HepG2 (cell line): ENCODE measurements around the gene COG4. TPM values are rescaled to one million over a fixed set of nuclear protein-coding genes. Genes with fewer than 3 reads are reported as not detected.

Source experiments
- GATA4 ChIP-seq: sonication (generic); IDR thresholded peaks from 2 replicates; pipeline ENCODE4 v1.6.1; 2016; ENCODE audit warnings: antibody characterized with exemption, low read depth, borderline replicate concordance
- GZF1 ChIP-seq: sonication (generic); formaldehyde crosslinking; IDR thresholded peaks from 2 replicates; pipeline ENCODE4 v1.5.1; 2020; ENCODE audit warnings: mild to moderate bottlenecking, missing genetic modification reagents
- JDP2 ChIP-seq: sonication (generic); formaldehyde crosslinking; IDR thresholded peaks from 2 replicates; pipeline ENCODE4 v1.8.1; 2022; ENCODE audit warnings: missing genetic modification reagents, borderline replicate concordance
- MXD1 ChIP-seq: sonication (generic); formaldehyde crosslinking; IDR thresholded peaks from 2 replicates; pipeline ENCODE4 v1.4.0; 2020; ENCODE audit warnings: mild to moderate bottlenecking, missing genetic modification reagents
- SKI ChIP-seq: fragments of 450-650 bp; IDR thresholded peaks from one replicate; pipeline ENCODE4 v1.6.1; 2018; ENCODE audit warnings: mild to moderate bottlenecking; ENCODE audit not compliant: partially characterized antibody
- ZBTB38 ChIP-seq: sonication (generic); formaldehyde crosslinking; IDR thresholded peaks from 2 replicates; pipeline ENCODE4 v1.5.1; 2020; ENCODE audit warnings: mild to moderate bottlenecking, missing genetic modification reagents
- ZNF34 ChIP-seq: sonication (generic); formaldehyde crosslinking; IDR thresholded peaks from 2 replicates; pipeline ENCODE4 v1.4.0; 2020; ENCODE audit warnings: mild to moderate bottlenecking, missing genetic modification reagents, borderline replicate concordance
- ZNF430 ChIP-seq: sonication (generic); formaldehyde crosslinking; IDR thresholded peaks from 2 replicates; pipeline ENCODE4 v1.9.0; 2021; ENCODE audit warnings: mild to moderate bottlenecking, missing genetic modification reagents
- ZNF713 ChIP-seq: sonication (generic); formaldehyde crosslinking; IDR thresholded peaks from 2 replicates; pipeline ENCODE4 v1.4.0; 2020; ENCODE audit warnings: mild to moderate bottlenecking, missing genetic modification reagents
- ZNF83 ChIP-seq: sonication (generic); formaldehyde crosslinking; IDR thresholded peaks from 2 replicates; pipeline ENCODE4 v1.4.0; 2020; ENCODE audit warnings: missing genetic modification reagents, mild to moderate bottlenecking, borderline replicate concordance
- ZNF878 ChIP-seq: sonication (generic); formaldehyde crosslinking; IDR thresholded peaks from 2 replicates; pipeline ENCODE4 v1.8.1; 2023; ENCODE audit warnings: mild to moderate bottlenecking, missing genetic modification reagents, moderate library complexity
- polyA plus RNA-seq, 8 experiments: library from polyadenylated mRNA; depleted of rRNA in 3 of 8; stranded (reverse) in 7 of 8; unstranded in 1 of 8; fragments of >200 nt; fragmentation: Illumina TruSeq in 4 of 8; extraction: Trizol in 4 of 8; gene quantifications; 2 replicates each; pipeline versions ENCODE4 v1.2.1 to v1.2.3, GENCODE V29; 2011 to 2016; ENCODE audit warnings: low read depth in 4 of 8, missing spikeins in 1 of 8, mixed read lengths in 1 of 8; ENCODE audit not compliant: insufficient read depth in 1 of 8
- total RNA-seq, 5 experiments: library from RNA; depleted of rRNA; stranded (reverse); fragments of >200 nt; fragmentation: Illumina TruSeq; extraction: Trizol; gene quantifications; 2 replicates each; pipeline ENCODE4 v1.2.3, GENCODE V29; 2016; ENCODE audit warnings: low read depth in 1 of 5
- TF ChIP-seq, protein P1 (sequence below): sonication (generic); formaldehyde crosslinking; IDR thresholded peaks from 2 replicates; pipeline ENCODE4 v1.4.0; 2020; ENCODE audit warnings: mild to moderate bottlenecking, missing genetic modification reagents
- TF ChIP-seq, protein P2 (sequence below): conservative IDR thresholded peaks from 2 replicates; pipeline ENCODE4 v1.6.1; 2018; ENCODE audit warnings: missing genetic modification reagents

Gene COG4
- total and polyA plus RNA-seq, 2 of the 13 experiments (the other 11 are each of a cell fraction or from before 2014, with no cell fraction given): 51.1 to 73.8 TPM

GRCh38 chr16:70454222-70455034, 68.9 kb downstream of the COG4 start, which contains the start of gene FCSK (continued):
- TF ChIP-seq SKI (peak; percentile 9), GATA4 (no peak), ZNF713 (CRISPR knock-in tag) (0 out of 2 replicates have a peak, but pooled peaks have one; percentile 46), ZNF430 (peak; percentile 90), ZNF83 (CRISPR knock-in tag) (peak; percentile 98; the same call in 1 of the 2 replicates), ZNF878 (no peak), ZNF34 (CRISPR knock-in tag) (no peak), ZBTB38 (CRISPR knock-in tag) (peak; percentile 70; the same call in 1 of the 2 replicates), MXD1 (CRISPR knock-in tag) (peak; percentile 90), JDP2 (no peak), GZF1 (no peak)
- TF ChIP-seq, protein P1, sequence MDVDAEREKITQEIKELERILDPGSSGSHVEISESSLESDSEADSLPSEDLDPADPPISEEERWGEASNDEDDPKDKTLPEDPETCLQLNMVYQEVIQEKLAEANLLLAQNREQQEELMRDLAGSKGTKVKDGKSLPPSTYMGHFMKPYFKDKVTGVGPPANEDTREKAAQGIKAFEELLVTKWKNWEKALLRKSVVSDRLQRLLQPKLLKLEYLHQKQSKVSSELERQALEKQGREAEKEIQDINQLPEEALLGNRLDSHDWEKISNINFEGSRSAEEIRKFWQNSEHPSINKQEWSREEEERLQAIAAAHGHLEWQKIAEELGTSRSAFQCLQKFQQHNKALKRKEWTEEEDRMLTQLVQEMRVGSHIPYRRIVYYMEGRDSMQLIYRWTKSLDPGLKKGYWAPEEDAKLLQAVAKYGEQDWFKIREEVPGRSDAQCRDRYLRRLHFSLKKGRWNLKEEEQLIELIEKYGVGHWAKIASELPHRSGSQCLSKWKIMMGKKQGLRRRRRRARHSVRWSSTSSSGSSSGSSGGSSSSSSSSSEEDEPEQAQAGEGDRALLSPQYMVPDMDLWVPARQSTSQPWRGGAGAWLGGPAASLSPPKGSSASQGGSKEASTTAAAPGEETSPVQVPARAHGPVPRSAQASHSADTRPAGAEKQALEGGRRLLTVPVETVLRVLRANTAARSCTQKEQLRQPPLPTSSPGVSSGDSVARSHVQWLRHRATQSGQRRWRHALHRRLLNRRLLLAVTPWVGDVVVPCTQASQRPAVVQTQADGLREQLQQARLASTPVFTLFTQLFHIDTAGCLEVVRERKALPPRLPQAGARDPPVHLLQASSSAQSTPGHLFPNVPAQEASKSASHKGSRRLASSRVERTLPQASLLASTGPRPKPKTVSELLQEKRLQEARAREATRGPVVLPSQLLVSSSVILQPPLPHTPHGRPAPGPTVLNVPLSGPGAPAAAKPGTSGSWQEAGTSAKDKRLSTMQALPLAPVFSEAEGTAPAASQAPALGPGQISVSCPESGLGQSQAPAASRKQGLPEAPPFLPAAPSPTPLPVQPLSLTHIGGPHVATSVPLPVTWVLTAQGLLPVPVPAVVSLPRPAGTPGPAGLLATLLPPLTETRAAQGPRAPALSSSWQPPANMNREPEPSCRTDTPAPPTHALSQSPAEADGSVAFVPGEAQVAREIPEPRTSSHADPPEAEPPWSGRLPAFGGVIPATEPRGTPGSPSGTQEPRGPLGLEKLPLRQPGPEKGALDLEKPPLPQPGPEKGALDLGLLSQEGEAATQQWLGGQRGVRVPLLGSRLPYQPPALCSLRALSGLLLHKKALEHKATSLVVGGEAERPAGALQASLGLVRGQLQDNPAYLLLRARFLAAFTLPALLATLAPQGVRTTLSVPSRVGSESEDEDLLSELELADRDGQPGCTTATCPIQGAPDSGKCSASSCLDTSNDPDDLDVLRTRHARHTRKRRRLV (CRISPR knock-in tag): no peak; the same call in 1 of the 2 replicates
- TF ChIP-seq, protein P2, sequence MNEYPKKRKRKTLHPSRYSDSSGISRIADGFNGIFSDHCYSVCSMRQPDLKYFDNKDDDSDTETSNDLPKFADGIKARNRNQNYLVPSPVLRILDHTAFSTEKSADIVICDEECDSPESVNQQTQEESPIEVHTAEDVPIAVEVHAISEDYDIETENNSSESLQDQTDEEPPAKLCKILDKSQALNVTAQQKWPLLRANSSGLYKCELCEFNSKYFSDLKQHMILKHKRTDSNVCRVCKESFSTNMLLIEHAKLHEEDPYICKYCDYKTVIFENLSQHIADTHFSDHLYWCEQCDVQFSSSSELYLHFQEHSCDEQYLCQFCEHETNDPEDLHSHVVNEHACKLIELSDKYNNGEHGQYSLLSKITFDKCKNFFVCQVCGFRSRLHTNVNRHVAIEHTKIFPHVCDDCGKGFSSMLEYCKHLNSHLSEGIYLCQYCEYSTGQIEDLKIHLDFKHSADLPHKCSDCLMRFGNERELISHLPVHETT (CRISPR knock-in tag): peak; percentile 94
